ENCODE data around the gene LGR4. TPM values are rescaled to one million over a fixed set of nuclear protein-coding genes. Genes with fewer than 3 reads are reported as not detected.

Gene LGR4
- total and polyA plus RNA-seq, 2 of the 13 experiments (the other 11 are each of a cell fraction or from before 2014, with no cell fraction given), result 42.1 to 68.7 TPM

DNA sequence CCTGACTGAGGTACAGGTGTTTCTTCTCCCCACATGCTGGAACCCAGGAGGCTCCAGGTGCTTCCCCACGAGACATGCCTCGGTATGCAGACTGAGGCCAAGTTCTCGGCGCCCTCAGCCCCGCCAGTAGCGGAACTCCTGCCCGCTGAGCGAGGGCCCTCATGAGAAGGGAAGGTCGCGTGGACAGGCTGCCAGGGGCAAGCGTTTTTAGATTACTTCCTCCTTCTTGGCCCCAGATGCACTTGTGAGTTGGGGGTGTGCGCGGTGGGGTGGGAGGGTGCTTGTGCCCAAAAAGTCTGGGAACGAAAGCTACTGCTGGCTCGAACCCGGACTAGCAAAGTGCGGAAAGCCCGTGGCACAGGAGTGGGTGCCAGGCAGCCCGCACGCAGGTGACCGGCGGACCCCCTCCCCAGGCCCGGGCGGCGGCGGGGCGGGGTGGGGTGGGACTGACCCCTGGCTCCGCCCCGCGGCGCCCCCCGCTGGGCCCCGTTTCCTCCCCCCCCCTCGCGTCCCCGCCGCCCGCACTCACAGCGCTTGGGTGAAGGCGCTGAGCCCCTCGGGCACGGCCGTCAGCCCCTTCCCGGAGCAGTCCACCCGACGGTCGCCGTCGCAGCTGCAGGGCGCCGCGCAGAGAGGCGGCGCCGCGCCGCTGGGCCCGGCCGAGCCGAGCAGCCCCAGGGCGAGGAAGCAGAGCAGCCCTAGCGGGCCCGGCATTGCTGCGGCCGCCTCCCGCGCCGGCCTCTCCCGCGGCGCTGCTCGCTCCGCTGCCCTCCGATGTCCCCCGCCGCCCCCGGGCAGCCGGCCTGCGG is 797 bp downstream of the LGR4 start (continued):
- TF ChIP-seq ZNF687 (CRISPR knock-in tag; IDR thresholded peaks at IDR 0.05) (peak; percentile 74), ZMYM3 (CRISPR knock-in tag; IDR thresholded peaks at IDR 0.05) (0 out of 2 replicates have a peak, but pooled peaks have one; percentile 18), TBX2 (CRISPR knock-in tag; IDR thresholded peaks at IDR 0.05; ENCODE audit: borderline replicate concordance) (peak; percentile 26; the same call in 1 of the 2 replicates), HOXD1 (CRISPR knock-in tag; IDR thresholded peaks at IDR 0.05) (0 out of 2 replicates have a peak, but pooled peaks have one; percentile 54), XBP1 (CRISPR knock-in tag; IDR thresholded peaks at IDR 0.05) (no peak), TGIF2 (CRISPR knock-in tag; IDR thresholded peaks at IDR 0.05) (0 out of 2 replicates have a peak, but pooled peaks have one; percentile 10), ZNF451 (CRISPR knock-in tag; IDR thresholded peaks at IDR 0.05) (0 out of 2 replicates have a peak, but pooled peaks have one; percentile 49), PHB2 (IDR thresholded peaks at IDR 0.05; ENCODE audit: partially characterized antibody) (no peak), AKAP8 (CRISPR knock-in tag; IDR thresholded peaks at IDR 0.05) (0 out of 2 replicates have a peak, but pooled peaks have one; percentile 26), TAF1 (CRISPR knock-in tag; IDR thresholded peaks at IDR 0.05) (peak; percentile 45; the same call in 1 of the 2 replicates), ARID4A (CRISPR knock-in tag; IDR thresholded peaks at IDR 0.05; ENCODE audit: borderline replicate concordance) (peak; percentile 13; the same call in 1 of the 2 replicates), ZNF441 (CRISPR knock-in tag; IDR thresholded peaks at IDR 0.05; ENCODE audit: borderline replicate concordance) (0 out of 2 replicates have a peak, but pooled peaks have one; percentile 12), ZNF343 (CRISPR knock-in tag; IDR thresholded peaks at IDR 0.05) (no peak), ZNF431 (CRISPR knock-in tag; IDR thresholded peaks at IDR 0.05; ENCODE audit: borderline replicate concordance, low read depth) (0 out of 2 replicates have a peak, but pooled peaks have one; percentile 30), ZNF430 (CRISPR knock-in tag; IDR thresholded peaks at IDR 0.05) (peak; percentile 55; the same call in 1 of the 2 replicates)
- TF ChIP-seq, protein P1, sequence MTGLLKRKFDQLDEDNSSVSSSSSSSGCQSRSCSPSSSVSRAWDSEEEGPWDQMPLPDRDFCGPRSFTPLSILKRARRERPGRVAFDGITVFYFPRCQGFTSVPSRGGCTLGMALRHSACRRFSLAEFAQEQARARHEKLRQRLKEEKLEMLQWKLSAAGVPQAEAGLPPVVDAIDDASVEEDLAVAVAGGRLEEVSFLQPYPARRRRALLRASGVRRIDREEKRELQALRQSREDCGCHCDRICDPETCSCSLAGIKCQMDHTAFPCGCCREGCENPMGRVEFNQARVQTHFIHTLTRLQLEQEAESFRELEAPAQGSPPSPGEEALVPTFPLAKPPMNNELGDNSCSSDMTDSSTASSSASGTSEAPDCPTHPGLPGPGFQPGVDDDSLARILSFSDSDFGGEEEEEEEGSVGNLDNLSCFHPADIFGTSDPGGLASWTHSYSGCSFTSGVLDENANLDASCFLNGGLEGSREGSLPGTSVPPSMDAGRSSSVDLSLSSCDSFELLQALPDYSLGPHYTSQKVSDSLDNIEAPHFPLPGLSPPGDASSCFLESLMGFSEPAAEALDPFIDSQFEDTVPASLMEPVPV (CRISPR knock-in tag; IDR thresholded peaks at IDR 0.05), result 0 out of 2 replicates have a peak, but pooled peaks have one; percentile 51
- TF ChIP-seq, protein P2, sequence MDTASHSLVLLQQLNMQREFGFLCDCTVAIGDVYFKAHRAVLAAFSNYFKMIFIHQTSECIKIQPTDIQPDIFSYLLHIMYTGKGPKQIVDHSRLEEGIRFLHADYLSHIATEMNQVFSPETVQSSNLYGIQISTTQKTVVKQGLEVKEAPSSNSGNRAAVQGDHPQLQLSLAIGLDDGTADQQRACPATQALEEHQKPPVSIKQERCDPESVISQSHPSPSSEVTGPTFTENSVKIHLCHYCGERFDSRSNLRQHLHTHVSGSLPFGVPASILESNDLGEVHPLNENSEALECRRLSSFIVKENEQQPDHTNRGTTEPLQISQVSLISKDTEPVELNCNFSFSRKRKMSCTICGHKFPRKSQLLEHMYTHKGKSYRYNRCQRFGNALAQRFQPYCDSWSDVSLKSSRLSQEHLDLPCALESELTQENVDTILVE (CRISPR knock-in tag; IDR thresholded peaks at IDR 0.05), result no peak

Data from HepG2 (cell line).